Measurements from ENCODE around the gene PDCD2L.
A peak's percentile ranks its signal among the peaks of the same experiment; 100 is the strongest.

PDCD2L gene

GRCh38 chr19:34405892-34406660 lies 1.9 kb downstream of the PDCD2L start:
- in situ Hi-C loops (cut with HindIII; ENCODE audit: low pct_ligation_motif_present, low pct_unique_long_range_greater_than_20kb, low sequenced_read_pairs), result no loop called here
- no peak for DNase-seq

GRCh38 chr19:34408411-34408810 lies 4.2 kb downstream of the PDCD2L start:
- no peak for DNase-seq
- in situ Hi-C loops (cut with HindIII; ENCODE audit: low pct_ligation_motif_present, low pct_unique_long_range_greater_than_20kb, low sequenced_read_pairs), result no loop called here

GRCh38 chr19:34409189-34410164 lies 5.3 kb downstream of the PDCD2L start:
- no peak for DNase-seq
- in situ Hi-C loops (cut with HindIII; ENCODE audit: low pct_ligation_motif_present, low pct_unique_long_range_greater_than_20kb, low sequenced_read_pairs), result no loop called here

- in situ Hi-C loops (cut with HindIII; ENCODE audit: low pct_ligation_motif_present, low pct_unique_long_range_greater_than_20kb, low sequenced_read_pairs), result no loop called here
- DNase-seq, result no peak
Observed at GRCh38 chr19:34411216-34411615, 7.0 kb downstream of the PDCD2L start.

- DNase-seq, result no peak
- in situ Hi-C loops (cut with HindIII; ENCODE audit: low pct_ligation_motif_present, low pct_unique_long_range_greater_than_20kb, low sequenced_read_pairs), result no loop called here
Observed at GRCh38 chr19:34416021-34416545, 11.9 kb downstream of the PDCD2L start.

- no peak for DNase-seq
- in situ Hi-C loops (cut with HindIII; ENCODE audit: low pct_ligation_motif_present, low pct_unique_long_range_greater_than_20kb, low sequenced_read_pairs), result no loop called here
Observed at GRCh38 chr19:34418300-34418699, 14.1 kb downstream of the PDCD2L start.

- no peak for DNase-seq
- in situ Hi-C loops (cut with HindIII; ENCODE audit: low pct_ligation_motif_present, low pct_unique_long_range_greater_than_20kb, low sequenced_read_pairs), result no loop called here
Observed at GRCh38 chr19:34426096-34426661, 22.0 kb downstream of the PDCD2L start.

- DNase-seq, result peak; percentile 30
- in situ Hi-C loops (cut with HindIII; ENCODE audit: low pct_ligation_motif_present, low pct_unique_long_range_greater_than_20kb, low sequenced_read_pairs), result no loop called here
Observed at GRCh38 chr19:34428549-34429285, 24.5 kb downstream of the PDCD2L start.

- in situ Hi-C loops (cut with HindIII; ENCODE audit: low pct_ligation_motif_present, low pct_unique_long_range_greater_than_20kb, low sequenced_read_pairs), result no loop called here
- DNase-seq, result no peak
Observed at GRCh38 chr19:34429553-34429952, 25.4 kb downstream of the PDCD2L start.

GRCh38 chr19:34430738-34431625 lies 26.8 kb downstream of the PDCD2L start:
- in situ Hi-C loops (cut with HindIII; ENCODE audit: low pct_ligation_motif_present, low pct_unique_long_range_greater_than_20kb, low sequenced_read_pairs), result no loop called here
- DNase-seq, result peak; percentile 55

- in situ Hi-C loops (cut with HindIII; ENCODE audit: low pct_ligation_motif_present, low pct_unique_long_range_greater_than_20kb, low sequenced_read_pairs), result no loop called here
- DNase-seq, result no peak
Observed at GRCh38 chr19:34431681-34432402, 27.6 kb downstream of the PDCD2L start.

- no peak for DNase-seq
- in situ Hi-C loops (cut with HindIII; ENCODE audit: low pct_ligation_motif_present, low pct_unique_long_range_greater_than_20kb, low sequenced_read_pairs), result no loop called here
Observed at GRCh38 chr19:34432797-34433196, 28.6 kb downstream of the PDCD2L start.

GRCh38 chr19:34436716-34437115 lies 32.5 kb downstream of the PDCD2L start:
- DNase-seq, result no peak

GRCh38 chr19:34448191-34448590 lies 44.0 kb downstream of the PDCD2L start:
- no peak for DNase-seq
- in situ Hi-C loops (cut with HindIII; ENCODE audit: low pct_ligation_motif_present, low pct_unique_long_range_greater_than_20kb, low sequenced_read_pairs), result no loop called here

More at GRCh38 chr19:34436716-34437115, 32.5 kb downstream of the PDCD2L start:
- in situ Hi-C loops (cut with HindIII; ENCODE audit: low pct_ligation_motif_present, low pct_unique_long_range_greater_than_20kb, low sequenced_read_pairs), result no loop called here

- no peak for DNase-seq
- in situ Hi-C loops (cut with HindIII; ENCODE audit: low pct_ligation_motif_present, low pct_unique_long_range_greater_than_20kb, low sequenced_read_pairs), result no loop called here
Observed at GRCh38 chr19:34452723-34453122, 48.5 kb downstream of the PDCD2L start.

GRCh38 chr19:34454091-34454490 lies 49.9 kb downstream of the PDCD2L start:
- in situ Hi-C loops (cut with HindIII; ENCODE audit: low pct_ligation_motif_present, low pct_unique_long_range_greater_than_20kb, low sequenced_read_pairs), result no loop called here
- DNase-seq, result no peak

GRCh38 chr19:34454685-34455084 lies 50.5 kb downstream of the PDCD2L start:
- DNase-seq, result no peak
- in situ Hi-C loops (cut with HindIII; ENCODE audit: low pct_ligation_motif_present, low pct_unique_long_range_greater_than_20kb, low sequenced_read_pairs), result no loop called here

Data from ACHN (cell line).